ENCODE measurements around the gene TMED3. TPM values are rescaled to one million over a fixed set of nuclear protein-coding genes. Genes with fewer than 3 reads are reported as not detected.
A peak's percentile ranks its signal among the peaks of the same experiment; 100 is the strongest.

The TMED3 gene
- total and polyA plus RNA-seq, 2 donors (not counting 3 experiments of a cell fraction or from before 2014, with no cell fraction given): 105 to 322 TPM

DNA sequence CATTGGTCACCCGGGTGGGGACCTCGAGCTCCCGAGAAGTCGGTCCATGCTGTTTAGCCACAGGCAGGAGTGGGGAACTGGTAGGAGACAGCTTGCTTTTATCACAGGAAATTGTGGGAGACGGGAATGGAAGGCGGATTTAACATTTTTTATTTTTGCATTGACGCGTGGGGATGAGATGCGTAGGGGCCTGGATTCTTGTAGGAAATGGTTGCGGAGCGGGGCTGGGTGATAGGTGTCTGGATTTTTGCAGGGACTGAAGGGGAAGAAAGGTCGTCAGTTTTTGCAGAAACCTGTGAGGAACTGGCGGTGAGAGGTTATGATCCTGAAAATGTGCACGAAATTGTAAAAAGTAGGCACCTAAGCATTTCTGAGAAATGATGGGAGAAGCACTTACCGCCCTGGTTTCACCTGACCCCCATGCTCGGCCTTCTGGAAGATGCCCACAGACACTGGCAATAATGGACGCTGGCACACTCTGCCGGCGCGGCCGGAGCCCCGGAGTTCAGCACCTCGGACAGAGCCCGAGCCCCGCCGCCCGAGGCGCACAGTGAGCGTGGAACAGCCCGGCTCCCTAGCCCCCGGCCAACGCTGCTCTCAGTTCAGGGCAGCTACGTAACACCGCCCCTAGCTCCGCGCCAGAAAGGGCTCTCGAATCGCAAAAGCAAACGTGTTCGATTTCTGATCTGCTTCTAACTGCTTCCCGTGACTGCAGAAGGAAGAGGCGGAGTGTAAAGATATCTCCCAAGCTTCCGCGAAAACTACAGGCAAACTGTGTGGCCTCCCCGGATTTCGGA is 27.5 kb upstream of the TMED3 start:
- intact Hi-C loops (cut with micrococcal nuclease): no loop called here
- FAIRE-seq (peak; percentile 42), DNase-seq (ENCODE audit: low read depth, low spot score) (peak; percentile 34)
- CTCF ChIA-PET: interaction anchor here (1.4 kb wide), 1 partner anchor 56 kb away, joined by 4 read pairs; no protein-coding TSS in a partner anchor
- BruUV-seq (replicated peaks): no TSS peak
- no peaks in the 10 kb centered on the region for H3K9me1 ChIP-seq (replicated peaks; ENCODE audit: control insufficient read depth, extremely low read depth, insufficient read depth, low read length)
- H4K20me1 ChIP-seq (replicated peaks; ENCODE audit: control insufficient read depth, extremely low read depth, insufficient read depth, low read length): no peaks in the 10 kb centered on the region
- H3K4me3 ChIP-seq (replicated peaks in 1 of 3; ENCODE audit: insufficient read depth in 1 of 3, low read depth in 1 of 3, low read length in 3 of 3): no peak overlapping the region
- POLR2A ChIA-PET: no interaction called here
- H3K27me3 ChIP-seq (ENCODE audit: control insufficient read depth in 2 of 2, insufficient read depth in 2 of 2, low read length in 2 of 2): peaks cover 16 to 33% of the 10 kb centered on the region in 2 experiments
- dilution Hi-C loops (cut with MboI; ENCODE audit: extremely low pct_ligation_motif_present, low sequenced_read_pairs): no loop called here
- no peaks in the 10 kb centered on the region for H3K4me1 ChIP-seq (ENCODE audit: control insufficient read depth, extremely low read depth, insufficient read depth, low read length)
- H3K27ac ChIP-seq (ENCODE audit: insufficient read depth, low read depth, low read length): no peak overlapping the region
- no peaks in the 10 kb centered on the region for H3K9me3 ChIP-seq (replicated peaks; ENCODE audit: control insufficient read depth, insufficient read depth, low read length)
- no peak overlapping the region for H2AFZ ChIP-seq (ENCODE audit: low read depth, low read length)
- no peak for TF ChIP-seq MYC (IDR thresholded peaks at IDR 0.05; ENCODE audit: low read depth, low read length)
- no peak for TF ChIP-seq POLR2AphosphoS5 (IDR thresholded peaks at IDR 0.05; ENCODE audit: insufficient read depth, low read depth, low read length)
- TF ChIP-seq, protein P1, sequence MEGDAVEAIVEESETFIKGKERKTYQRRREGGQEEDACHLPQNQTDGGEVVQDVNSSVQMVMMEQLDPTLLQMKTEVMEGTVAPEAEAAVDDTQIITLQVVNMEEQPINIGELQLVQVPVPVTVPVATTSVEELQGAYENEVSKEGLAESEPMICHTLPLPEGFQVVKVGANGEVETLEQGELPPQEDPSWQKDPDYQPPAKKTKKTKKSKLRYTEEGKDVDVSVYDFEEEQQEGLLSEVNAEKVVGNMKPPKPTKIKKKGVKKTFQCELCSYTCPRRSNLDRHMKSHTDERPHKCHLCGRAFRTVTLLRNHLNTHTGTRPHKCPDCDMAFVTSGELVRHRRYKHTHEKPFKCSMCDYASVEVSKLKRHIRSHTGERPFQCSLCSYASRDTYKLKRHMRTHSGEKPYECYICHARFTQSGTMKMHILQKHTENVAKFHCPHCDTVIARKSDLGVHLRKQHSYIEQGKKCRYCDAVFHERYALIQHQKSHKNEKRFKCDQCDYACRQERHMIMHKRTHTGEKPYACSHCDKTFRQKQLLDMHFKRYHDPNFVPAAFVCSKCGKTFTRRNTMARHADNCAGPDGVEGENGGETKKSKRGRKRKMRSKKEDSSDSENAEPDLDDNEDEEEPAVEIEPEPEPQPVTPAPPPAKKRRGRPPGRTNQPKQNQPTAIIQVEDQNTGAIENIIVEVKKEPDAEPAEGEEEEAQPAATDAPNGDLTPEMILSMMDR (IDR thresholded peaks at IDR 0.05; ENCODE audit: extremely low read depth in 1 of 2, insufficient read depth in 1 of 2, low read depth in 1 of 2, low read length in 2 of 2): no peak
- TF ChIP-seq, protein P2, sequence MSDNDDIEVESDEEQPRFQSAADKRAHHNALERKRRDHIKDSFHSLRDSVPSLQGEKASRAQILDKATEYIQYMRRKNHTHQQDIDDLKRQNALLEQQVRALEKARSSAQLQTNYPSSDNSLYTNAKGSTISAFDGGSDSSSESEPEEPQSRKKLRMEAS (IDR thresholded peaks at IDR 0.05; ENCODE audit: insufficient read depth, insufficient read length): no peak
- TF ChIP-seq JUN (IDR thresholded peaks at IDR 0.05; ENCODE audit: borderline replicate concordance, insufficient read depth, insufficient read length, low read depth): no peak
- no peaks in the 10 kb centered on the region for H3K79me2 ChIP-seq (ENCODE audit: control insufficient read depth, insufficient read depth, low read length)
- no peak overlapping the region for H3K9ac ChIP-seq (replicated peaks; ENCODE audit: extremely low read depth, insufficient read depth, low read length)
- no peak overlapping the region for H3K4me2 ChIP-seq (ENCODE audit: insufficient read depth, low read length)
- no peaks in the 10 kb centered on the region for H3K36me3 ChIP-seq (ENCODE audit: control insufficient read depth in 2 of 2, extremely low read depth in 1 of 2, insufficient read depth in 2 of 2, low read length in 2 of 2)
